WTC11 (cell line): ENCODE measurements around the gene IFITM2.

Source experiments
- CREB1 ChIP-seq: sonication (generic); formaldehyde crosslinking; IDR thresholded peaks from 2 replicates; pipeline ENCODE4 v1.8.0; 2023; ENCODE audit warnings: mild to moderate bottlenecking, missing genetic modification reagents
- CTCF ChIP-seq: fragments of 200-600 bp; IDR thresholded peaks from 2 replicates; pipeline ENCODE4 v1.8.0; 2022; ENCODE audit warnings: antibody characterized with exemption
- E2F1 ChIP-seq: sonication (generic); formaldehyde crosslinking; IDR thresholded peaks from 2 replicates; pipeline ENCODE4 v1.8.0; 2022; ENCODE audit warnings: mild to moderate bottlenecking, missing genetic modification reagents
- EMX1 ChIP-seq: fragments of 250-450 bp; sonication (Bioruptor Pico); IDR thresholded peaks from 2 replicates; pipeline ENCODE4 v1.8.0; 2021; ENCODE audit warnings: mild to moderate bottlenecking
- FOXK1 ChIP-seq: sonication (generic); formaldehyde crosslinking; IDR thresholded peaks from 2 replicates; pipeline ENCODE4 v1.8.0; 2022; ENCODE audit warnings: mild to moderate bottlenecking, moderate library complexity, missing genetic modification reagents
- GABPB1 ChIP-seq: sonication (generic); formaldehyde crosslinking; IDR thresholded peaks from 2 replicates; pipeline ENCODE4 v1.8.1; 2023; ENCODE audit warnings: mild to moderate bottlenecking, missing genetic modification reagents
- JUN ChIP-seq: sonication (generic); formaldehyde crosslinking; IDR thresholded peaks from 2 replicates; pipeline ENCODE4 v1.8.0; 2023; ENCODE audit warnings: mild to moderate bottlenecking, missing genetic modification reagents
- MAX ChIP-seq: sonication (generic); formaldehyde crosslinking; IDR thresholded peaks from 2 replicates; pipeline ENCODE4 v1.8.0; 2022; ENCODE audit warnings: mild to moderate bottlenecking, missing genetic modification reagents
- TP53 ChIP-seq: sonication (generic); formaldehyde crosslinking; IDR thresholded peaks from 2 replicates; pipeline ENCODE4 v1.8.1; 2023; ENCODE audit warnings: mild to moderate bottlenecking, missing genetic modification reagents
- USF2 ChIP-seq: sonication (generic); formaldehyde crosslinking; IDR thresholded peaks from 2 replicates; pipeline ENCODE4 v1.8.1; 2023; ENCODE audit warnings: mild to moderate bottlenecking, missing genetic modification reagents, moderate library complexity
- ZNF121 ChIP-seq: sonication (generic); formaldehyde crosslinking; IDR thresholded peaks from 2 replicates; pipeline ENCODE4 v1.8.0; 2023; ENCODE audit warnings: missing genetic modification reagents

GRCh38 chr11:290621-291231 lies 16.9 kb upstream of the IFITM2 start:
- no peak for TF ChIP-seq ZNF121 (CRISPR knock-in tag)
- no peak for TF ChIP-seq EMX1 (CRISPR knock-in tag)
- TF ChIP-seq GABPB1 (CRISPR knock-in tag): no peak
- no peak for TF ChIP-seq E2F1
- TF ChIP-seq TP53 (CRISPR knock-in tag): no peak
- no peak for TF ChIP-seq USF2 (CRISPR knock-in tag)
- no peak for TF ChIP-seq CTCF
- no peak for TF ChIP-seq CREB1 (CRISPR knock-in tag)
- no peak for TF ChIP-seq JUN
- no peak for TF ChIP-seq MAX (CRISPR knock-in tag)
- no peak for TF ChIP-seq FOXK1
